HG03439 (cell line): ENCODE measurements around the gene SYT14.
"Not testable (repeated sequence)": the region's sequence is repeated elsewhere in the genome, so short reads cannot be mapped to it uniquely, and the experiment has no call there.

Source experiments
- ATAC-seq: cut with Tn5 transposase; IDR thresholded peaks from one replicate; pipeline ENCODE4 v1.9.1; 2021; ENCODE audit warnings: mild to moderate bottlenecking, moderate library complexity; ENCODE audit not compliant: unreplicated experiment

The SYT14 gene

DNA sequence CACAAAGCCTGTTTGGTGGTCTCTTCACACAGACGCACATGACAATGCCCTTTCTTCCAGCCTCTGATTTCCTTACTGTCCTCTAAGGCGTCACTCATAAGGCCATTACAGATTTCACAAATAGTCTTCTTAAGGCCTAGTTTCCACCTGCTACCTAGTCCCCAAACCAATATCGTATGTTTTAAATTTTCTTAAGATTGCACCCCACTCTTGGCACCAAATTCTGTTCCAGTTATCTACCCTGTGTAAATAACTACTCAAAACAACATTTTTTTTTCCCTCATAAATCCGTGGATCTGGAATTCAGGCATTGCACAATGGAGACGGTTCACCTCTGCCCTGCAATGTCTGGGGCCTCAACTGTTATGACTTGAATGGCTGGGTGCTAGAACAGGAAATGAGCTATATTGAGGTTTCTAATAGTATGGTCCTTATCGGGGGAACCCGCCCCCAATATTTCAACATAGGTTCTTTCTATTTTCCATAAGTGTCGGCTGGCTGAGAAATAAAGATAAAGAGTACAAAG, 257.7 kb downstream of the SYT14 start:
- no peak for ATAC-seq

DNA sequence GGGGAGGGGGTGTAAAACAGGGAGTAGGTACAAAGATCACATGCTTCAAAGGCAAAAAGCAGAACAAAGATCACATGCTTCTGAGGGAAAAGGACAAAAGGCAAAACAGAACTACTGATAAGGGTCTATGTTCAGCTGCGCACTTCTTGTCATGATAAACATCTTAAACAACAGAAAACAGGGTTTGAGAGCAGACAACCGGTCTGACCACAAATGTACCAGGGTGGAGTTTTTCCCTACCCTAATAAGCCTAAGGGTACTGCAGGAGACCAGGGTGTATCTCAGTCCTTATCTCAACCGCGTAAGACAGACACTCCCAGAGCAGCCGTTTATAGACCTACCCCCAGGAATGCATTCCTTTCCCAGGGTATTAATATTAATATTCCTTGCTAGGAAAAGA, 258.2 kb downstream of the SYT14 start:
- not testable (repeated sequence) for ATAC-seq

- no peak for ATAC-seq
Measured at GRCh38 chr1:210198840-210199239, 260.8 kb downstream of the SYT14 start.

DNA sequence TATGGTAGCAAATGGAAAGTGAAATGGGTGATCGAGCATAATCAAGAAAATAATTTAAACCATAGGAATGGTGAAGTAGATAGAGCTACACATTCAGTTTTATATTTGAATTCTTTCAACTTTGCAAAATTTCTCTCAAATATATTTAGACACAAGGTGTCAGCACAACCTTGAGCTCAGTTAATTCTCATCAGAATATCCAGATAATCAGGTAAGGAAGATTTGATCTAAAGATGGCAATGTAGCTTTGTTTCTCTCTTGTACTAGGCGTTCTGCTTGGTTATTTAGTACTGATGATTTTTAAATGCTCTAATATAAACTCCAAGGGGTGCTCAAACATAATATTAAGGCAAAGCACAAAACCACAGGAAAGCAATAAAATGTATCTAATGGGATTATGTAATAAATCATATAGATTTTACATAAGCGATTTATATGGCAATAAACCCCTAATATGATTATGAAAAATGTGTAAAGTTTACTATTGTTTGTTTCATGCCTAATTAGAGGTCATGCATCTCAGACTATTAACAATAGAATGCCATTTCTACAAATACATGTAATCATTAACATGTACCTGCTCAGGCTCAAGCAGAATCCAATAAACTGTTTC, 262.2 kb downstream of the SYT14 start:
- ATAC-seq: no peak

DNA sequence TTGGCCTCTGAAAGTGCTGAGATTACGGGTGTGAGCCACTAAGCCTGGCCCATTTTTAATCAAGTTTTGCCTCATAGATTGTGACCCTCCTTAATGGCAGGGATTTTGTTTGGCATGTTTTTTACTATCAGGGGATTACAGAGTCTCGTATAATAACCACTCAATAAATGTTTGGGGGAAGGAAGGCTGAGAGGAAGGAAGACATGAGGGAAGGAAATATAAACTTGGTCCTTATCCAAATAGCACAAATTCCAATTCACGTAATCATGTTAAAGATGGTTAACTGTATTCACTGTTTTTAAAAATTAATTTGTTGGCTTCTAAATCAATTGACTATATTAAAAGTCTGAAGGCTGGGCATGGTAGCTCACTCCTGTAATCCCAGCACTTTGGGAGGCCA, 263.7 kb downstream of the SYT14 start:
- no peak for ATAC-seq

- ATAC-seq: no peak
Measured at GRCh38 chr1:210207597-210208450, 269.8 kb downstream of the SYT14 start.

- ATAC-seq: no peak
Measured at GRCh38 chr1:210213335-210213734, 275.3 kb downstream of the SYT14 start.

- no peak for ATAC-seq
Measured at GRCh38 chr1:210214573-210215409, 276.8 kb downstream of the SYT14 start.

DNA sequence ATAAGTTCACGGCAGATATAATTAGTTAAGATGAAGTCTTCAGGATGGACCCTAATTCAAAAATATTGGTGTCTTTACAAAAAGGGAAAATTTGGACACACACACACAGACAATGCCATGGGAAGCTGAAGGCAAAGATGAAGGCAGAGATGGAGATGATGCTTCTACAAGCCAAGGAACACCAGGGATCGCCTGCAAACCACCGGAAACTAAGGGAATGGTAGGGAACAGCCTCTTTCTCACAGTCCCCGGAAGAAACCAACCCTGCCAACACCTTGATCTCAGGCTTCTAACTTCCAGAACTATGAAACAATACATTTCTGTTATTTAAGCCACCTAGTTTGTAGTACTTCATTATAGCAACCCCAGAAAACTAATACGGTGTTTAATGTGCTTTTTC, 279.5 kb downstream of the SYT14 start:
- ATAC-seq: no peak

DNA sequence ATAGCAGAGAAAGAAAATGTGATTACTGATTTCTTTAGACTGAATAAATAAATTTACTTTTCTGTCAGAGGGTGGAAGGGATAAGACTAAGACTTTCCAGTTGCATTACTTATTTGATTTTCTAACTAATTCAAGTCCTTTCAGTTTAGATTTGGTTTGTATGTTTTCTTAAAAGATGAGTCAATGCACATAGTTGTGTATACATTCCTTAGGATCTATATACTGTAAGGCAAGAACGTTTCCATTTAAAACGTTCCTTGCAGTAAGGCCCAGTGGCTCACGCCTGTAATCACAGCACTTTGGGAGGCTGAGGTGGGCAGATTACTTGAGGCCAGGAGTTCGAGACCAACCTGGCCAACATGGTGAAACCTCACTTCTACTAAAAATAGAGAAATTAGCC, 280.0 kb downstream of the SYT14 start:
- ATAC-seq: no peak
